Mammary epithelial cell (primary cell): ENCODE results near the gene ENDOU.

Source experiments
- CTCF ChIP-seq, 2 donors: IDR thresholded peaks in 1 of 2; conservative IDR thresholded peaks in 1 of 2; 2 replicates each; pipeline ENCODE4 v1.5.1; 2011 to 2012; ENCODE audit warnings: inconsistent platforms in 2 of 2, low read length in 2 of 2, mild to moderate bottlenecking in 2 of 2, control low read depth in 1 of 2, low read depth in 1 of 2; ENCODE audit not compliant: insufficient read depth in 1 of 2; ENCODE audit errors: extremely low read depth in 1 of 2
- EZH2 ChIP-seq: IDR thresholded peaks from 2 replicates; pipeline ENCODE4 v1.6.1; 2012; ENCODE audit warnings: low read length, inconsistent platforms, borderline replicate concordance

- TF ChIP-seq CTCF (conservative IDR thresholded peaks at IDR 0.05 in 1 of 2, IDR thresholded peaks at IDR 0.05 in 1 of 2; ENCODE audit: extremely low read depth in 1 of 2, insufficient read depth in 1 of 2, low read depth in 1 of 2, low read length in 2 of 2) (no peak), EZH2 (no peak)
Observed at GRCh38 chr12:47700263-47700662, 25.0 kb downstream of the ENDOU start.
